ENCODE results near the gene RELT. TPM values are rescaled to one million over a fixed set of nuclear protein-coding genes. Genes with fewer than 3 reads are reported as not detected.

The RELT gene
- total and polyA plus RNA-seq, 9 donors = 3.2 to 4.3 (median 3.7) TPM

DNA sequence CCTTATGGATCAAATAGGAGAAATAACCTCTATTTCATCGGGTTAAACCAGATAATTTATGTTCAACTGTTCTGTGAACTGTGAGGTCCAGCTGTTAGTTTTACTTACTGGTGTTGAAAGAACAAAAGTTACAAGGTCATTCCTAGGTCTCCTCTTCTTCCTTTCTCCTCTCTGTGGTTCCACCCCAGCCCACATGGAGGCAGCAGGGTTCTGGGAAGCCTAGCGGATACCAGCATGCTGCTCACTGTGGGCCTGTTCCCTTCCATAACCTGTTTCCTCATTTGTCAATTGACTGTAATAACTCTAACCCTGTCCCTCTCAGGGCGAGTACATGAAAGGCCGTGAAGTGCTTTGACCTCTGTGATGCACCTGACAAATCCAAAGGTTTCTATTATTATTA is 27.8 kb downstream of the RELT start:
- no peak overlapping the region for H3K27ac ChIP-seq (ENCODE audit: low read length)

DNA sequence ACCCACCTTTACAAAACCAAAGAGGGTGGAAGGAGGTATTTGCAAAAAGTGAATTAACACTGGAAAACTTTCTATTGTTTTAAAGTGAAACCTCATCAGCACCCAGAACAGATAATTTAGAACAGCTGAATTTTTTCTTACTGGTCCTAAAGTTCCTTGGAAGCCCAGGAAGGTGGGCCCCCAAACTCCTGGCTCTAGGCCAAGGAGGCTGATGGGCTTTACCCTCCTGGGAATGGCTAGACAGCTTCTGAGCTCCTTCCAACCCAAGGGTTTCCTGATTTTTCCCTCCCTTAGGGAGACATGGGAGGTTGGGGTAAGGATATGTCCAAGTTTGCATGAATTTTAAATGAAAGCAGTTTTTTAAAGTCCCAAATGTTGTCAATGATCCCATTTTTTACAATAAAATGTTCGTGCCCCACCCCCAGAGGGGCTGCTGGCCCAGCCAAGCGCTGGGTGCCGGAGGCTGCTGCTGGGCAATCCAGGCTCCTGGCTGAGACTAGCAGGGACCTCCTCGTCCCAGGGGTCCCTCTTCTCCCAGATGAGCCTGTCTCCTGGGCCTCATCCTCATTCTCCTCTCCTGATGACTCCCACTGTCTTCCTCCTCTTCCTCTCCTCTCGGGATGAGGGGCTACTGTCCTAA is 28.4 kb downstream of the RELT start:
- Histone ChIP-seq H3K4me3 (ENCODE audit: low read length) (no peak overlapping the region), H3K36me3 (ENCODE audit: control insufficient read depth, insufficient read depth, low read length) (peaks cover 36% of the 10 kb centered on the region), H3K27me3 (ENCODE audit: control insufficient read depth, insufficient read depth, low read length) (no peaks in the 10 kb centered on the region), H3K27ac (ENCODE audit: low read length) (no peak overlapping the region), H3K9me3 (replicated peaks; ENCODE audit: control insufficient read depth, low read depth, low read length) (no peaks in the 10 kb centered on the region), H3K4me1 (ENCODE audit: control insufficient read depth, insufficient read depth, low read length) (peaks cover 9% of the 10 kb centered on the region)
- peak; percentile 27 for DNase-seq
- 59% methylated on average over 5 of the region's 5 CpGs for WGBS (ENCODE audit: insufficient coverage)

More for the DNA sequence above, 27.8 kb downstream of the RELT start:
- peak; percentile 73 for DNase-seq
- H3K4me3 ChIP-seq (ENCODE audit: low read length) = no peak overlapping the region
- WGBS (ENCODE audit: insufficient coverage) = 80% methylated on average over 1 of the region's 4 CpGs
- H3K36me3 ChIP-seq (ENCODE audit: control insufficient read depth, insufficient read depth, low read length) = peaks cover 30% of the 10 kb centered on the region
- H3K27me3 ChIP-seq (ENCODE audit: control insufficient read depth, insufficient read depth, low read length) = no peaks in the 10 kb centered on the region
- H3K4me1 ChIP-seq (ENCODE audit: control insufficient read depth, insufficient read depth, low read length) = peaks cover 14% of the 10 kb centered on the region
- H3K9me3 ChIP-seq (replicated peaks; ENCODE audit: control insufficient read depth, low read depth, low read length) = no peaks in the 10 kb centered on the region

DNA sequence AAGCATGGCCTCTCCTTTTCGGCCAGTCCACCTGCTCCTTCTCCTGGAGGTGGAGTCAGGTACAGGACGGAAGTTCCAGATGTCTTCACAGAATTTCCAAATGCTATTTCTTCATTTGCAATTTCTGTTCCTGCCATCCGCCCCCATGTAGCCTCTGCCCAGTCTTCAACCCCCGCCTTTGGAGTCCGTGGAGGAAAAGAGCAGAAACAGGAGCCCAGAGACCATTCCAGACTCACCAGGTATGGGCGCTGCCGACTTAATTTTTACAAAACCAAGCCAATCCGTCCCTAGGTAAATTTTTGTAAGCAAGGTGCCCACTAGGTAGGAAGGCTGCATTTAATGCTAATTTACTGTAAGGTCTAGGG is 28.9 kb downstream of the RELT start:
- 70% methylated on average over 5 of the region's 8 CpGs for WGBS (ENCODE audit: insufficient coverage)
- Histone ChIP-seq H3K27ac (ENCODE audit: low read length) (no peak overlapping the region), H3K4me1 (ENCODE audit: control insufficient read depth, insufficient read depth, low read length) (peaks cover 9% of the 10 kb centered on the region), H3K36me3 (ENCODE audit: control insufficient read depth, insufficient read depth, low read length) (peaks cover 37% of the 10 kb centered on the region), H3K9me3 (replicated peaks; ENCODE audit: control insufficient read depth, low read depth, low read length) (no peaks in the 10 kb centered on the region), H3K4me3 (ENCODE audit: low read length) (no peak overlapping the region), H3K27me3 (ENCODE audit: control insufficient read depth, insufficient read depth, low read length) (no peaks in the 10 kb centered on the region)
- no peak for DNase-seq

DNA sequence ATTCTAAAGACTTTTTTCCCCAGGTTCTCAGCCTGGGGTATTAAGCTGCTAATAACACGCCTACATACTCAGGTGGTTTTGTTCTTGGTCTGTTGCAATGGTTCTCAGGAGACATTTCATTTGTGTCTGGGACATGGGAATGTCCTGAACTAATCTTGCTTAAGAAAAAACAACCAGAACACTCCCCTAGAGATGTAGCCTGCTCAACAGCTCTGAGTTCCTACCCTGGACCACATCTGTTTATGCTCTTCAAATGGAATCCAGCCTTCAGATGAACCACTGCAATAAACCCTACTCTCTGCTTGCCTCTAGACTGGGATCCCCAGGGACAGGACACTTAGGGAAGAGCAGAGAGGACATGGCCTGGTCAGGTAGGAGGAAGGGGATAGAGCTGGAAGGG is 29.9 kb downstream of the RELT start:
- H3K4me1 ChIP-seq (ENCODE audit: control insufficient read depth, insufficient read depth, low read length) = peaks cover 9% of the 10 kb centered on the region
- WGBS (ENCODE audit: insufficient coverage) = no CpG with 5 or more reads among the region's 1 CpG
- no peak overlapping the region for H3K27ac ChIP-seq (ENCODE audit: low read length)
- no peak overlapping the region for H3K4me3 ChIP-seq (ENCODE audit: low read length)
- no peaks in the 10 kb centered on the region for H3K9me3 ChIP-seq (replicated peaks; ENCODE audit: control insufficient read depth, low read depth, low read length)
- H3K36me3 ChIP-seq (ENCODE audit: control insufficient read depth, insufficient read depth, low read length) = peaks cover 37% of the 10 kb centered on the region
- no peak for DNase-seq
- no peaks in the 10 kb centered on the region for H3K27me3 ChIP-seq (ENCODE audit: control insufficient read depth, insufficient read depth, low read length)

DNA sequence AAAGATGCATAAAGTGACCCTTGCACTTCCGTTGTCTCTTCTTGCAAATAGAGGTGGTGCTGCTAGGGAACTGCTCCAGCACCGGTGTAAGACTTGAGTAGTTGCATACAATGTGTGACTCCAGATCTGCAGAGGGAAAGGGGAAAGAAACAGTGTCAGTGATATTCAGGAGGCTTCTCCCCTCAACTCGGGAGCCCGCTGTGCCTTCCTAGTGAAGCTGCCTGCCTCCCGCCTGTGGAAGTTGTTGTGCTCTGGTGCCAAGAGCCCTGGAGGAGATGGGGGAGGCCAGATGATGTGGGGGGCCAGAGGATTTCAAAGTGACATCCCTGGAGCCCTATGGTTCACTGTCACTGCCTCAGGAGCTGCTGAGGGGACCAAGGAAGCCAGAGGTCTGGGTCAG is 30.4 kb downstream of the RELT start:
- peaks cover 42% of the 10 kb centered on the region for H3K36me3 ChIP-seq (ENCODE audit: control insufficient read depth, insufficient read depth, low read length)
- WGBS (ENCODE audit: insufficient coverage) = 67% methylated on average over 1 of the region's 5 CpGs

DNA sequence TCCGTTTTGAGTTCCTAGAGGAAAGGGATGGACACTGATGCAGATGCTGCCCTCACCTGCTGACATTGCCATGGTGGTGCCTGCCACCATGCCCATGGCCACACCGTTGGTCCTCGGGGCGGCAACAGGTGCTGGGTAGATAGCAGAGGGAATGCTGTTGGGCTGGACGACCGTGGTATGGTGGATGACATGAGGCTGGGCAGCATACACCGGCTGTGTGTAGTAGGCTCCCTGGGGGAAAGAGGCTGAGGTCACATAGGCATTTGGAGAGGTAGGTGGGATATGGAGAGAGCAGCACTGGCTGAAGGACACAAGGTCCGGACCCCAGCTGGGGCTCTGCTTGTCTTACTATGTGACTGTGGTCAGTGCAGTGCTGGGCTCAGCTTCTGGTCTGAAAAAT is 33.2 kb downstream of the RELT start:
- 92% methylated on average over 7 of the region's 8 CpGs for WGBS (ENCODE audit: insufficient coverage)
- no peak for DNase-seq

More for the DNA sequence above, 30.4 kb downstream of the RELT start:
- H3K4me3 ChIP-seq (ENCODE audit: low read length) = no peak overlapping the region
- peaks cover 9% of the 10 kb centered on the region for H3K4me1 ChIP-seq (ENCODE audit: control insufficient read depth, insufficient read depth, low read length)
- H3K9me3 ChIP-seq (replicated peaks; ENCODE audit: control insufficient read depth, low read depth, low read length) = no peaks in the 10 kb centered on the region
- H3K27ac ChIP-seq (ENCODE audit: low read length) = no peak overlapping the region
- H3K27me3 ChIP-seq (ENCODE audit: control insufficient read depth, insufficient read depth, low read length) = no peaks in the 10 kb centered on the region
- DNase-seq = no peak

DNA sequence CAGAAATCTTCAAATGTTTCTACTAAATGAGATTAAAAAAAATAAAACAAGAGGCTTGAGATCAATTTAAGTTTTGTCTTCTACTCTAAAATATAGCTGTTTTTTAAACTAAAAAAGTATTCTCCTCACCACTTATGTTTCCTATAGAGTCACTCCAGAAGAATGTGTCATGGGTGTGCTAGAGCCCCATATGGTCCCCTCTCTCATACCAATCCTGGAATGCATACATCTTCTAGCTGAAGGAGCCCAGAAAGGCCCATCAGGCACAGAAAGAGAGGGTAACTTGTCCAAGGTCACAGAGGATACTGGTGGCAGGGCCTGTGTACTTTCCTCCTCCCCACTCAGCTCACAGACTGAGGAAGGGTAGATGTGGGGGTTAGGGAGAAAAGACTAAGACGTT is 34.4 kb downstream of the RELT start:
- H3K27me3 ChIP-seq (ENCODE audit: control insufficient read depth, insufficient read depth, low read length) = no peaks in the 10 kb centered on the region
- H3K4me1 ChIP-seq (ENCODE audit: control insufficient read depth, insufficient read depth, low read length) = peaks cover 3% of the 10 kb centered on the region
- no peaks in the 10 kb centered on the region for H3K9me3 ChIP-seq (replicated peaks; ENCODE audit: control insufficient read depth, low read depth, low read length)
- peaks cover 31% of the 10 kb centered on the region for H3K36me3 ChIP-seq (ENCODE audit: control insufficient read depth, insufficient read depth, low read length)
- DNase-seq = no peak
- WGBS (ENCODE audit: insufficient coverage) = no CpG with 5 or more reads among the region's 1 CpG
- H3K27ac ChIP-seq (ENCODE audit: low read length) = no peak overlapping the region
- no peak overlapping the region for H3K4me3 ChIP-seq (ENCODE audit: low read length)

More for the DNA sequence above, 33.2 kb downstream of the RELT start:
- H3K4me3 ChIP-seq (ENCODE audit: low read length) = no peak overlapping the region
- H3K36me3 ChIP-seq (ENCODE audit: control insufficient read depth, insufficient read depth, low read length) = peaks cover 38% of the 10 kb centered on the region
- H3K27ac ChIP-seq (ENCODE audit: low read length) = no peak overlapping the region
- H3K9me3 ChIP-seq (replicated peaks; ENCODE audit: control insufficient read depth, low read depth, low read length) = no peaks in the 10 kb centered on the region
- H3K27me3 ChIP-seq (ENCODE audit: control insufficient read depth, insufficient read depth, low read length) = no peaks in the 10 kb centered on the region
- peaks cover 9% of the 10 kb centered on the region for H3K4me1 ChIP-seq (ENCODE audit: control insufficient read depth, insufficient read depth, low read length)

DNA sequence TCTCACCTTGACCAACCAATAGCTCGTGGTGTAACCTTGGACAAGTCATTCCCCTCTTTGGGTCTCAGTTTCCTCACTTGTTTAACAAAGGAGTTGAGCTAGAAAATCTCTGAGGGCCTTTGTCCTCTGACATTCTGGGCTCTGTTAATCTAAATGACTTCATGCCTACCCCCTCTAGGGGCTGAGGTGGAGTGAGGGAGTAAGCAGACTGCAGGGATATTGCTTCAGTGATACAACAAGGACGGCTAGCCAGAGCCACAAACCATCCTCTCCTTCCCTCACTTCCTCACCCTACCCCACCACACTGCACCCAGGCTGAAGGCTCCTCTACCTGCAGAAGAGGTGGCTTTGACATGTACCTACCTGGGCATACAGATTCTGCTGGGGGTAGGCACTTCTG is 34.8 kb downstream of the RELT start:
- no peaks in the 10 kb centered on the region for H3K27me3 ChIP-seq (ENCODE audit: control insufficient read depth, insufficient read depth, low read length)
- DNase-seq = no peak
- H3K27ac ChIP-seq (ENCODE audit: low read length) = no peak overlapping the region
- H3K9me3 ChIP-seq (replicated peaks; ENCODE audit: control insufficient read depth, low read depth, low read length) = no peaks in the 10 kb centered on the region
- no CpG with 5 or more reads among the region's 2 CpGs for WGBS (ENCODE audit: insufficient coverage)
- peaks cover 3% of the 10 kb centered on the region for H3K4me1 ChIP-seq (ENCODE audit: control insufficient read depth, insufficient read depth, low read length)
- H3K4me3 ChIP-seq (ENCODE audit: low read length) = no peak overlapping the region
- peaks cover 29% of the 10 kb centered on the region for H3K36me3 ChIP-seq (ENCODE audit: control insufficient read depth, insufficient read depth, low read length)

DNA sequence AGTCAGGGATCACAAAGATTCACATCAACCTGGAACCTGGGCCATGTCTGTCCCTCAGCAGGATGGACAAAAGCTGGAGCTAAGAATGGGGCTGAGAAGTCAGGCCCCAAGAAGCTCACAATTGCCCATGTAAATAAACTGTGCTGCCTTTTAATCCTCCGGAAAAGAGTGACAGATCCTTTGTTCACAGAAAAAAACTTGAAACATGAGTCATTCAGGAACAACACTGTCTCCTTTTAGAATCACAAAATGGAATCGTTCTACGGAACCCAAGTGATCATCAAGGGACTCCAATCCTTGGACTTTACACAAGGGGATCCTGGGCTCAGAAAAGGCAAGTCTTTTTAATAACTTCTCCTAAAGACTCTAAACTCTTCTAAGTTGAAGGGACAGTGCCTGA is 36.1 kb downstream of the RELT start:
- H3K27ac ChIP-seq (ENCODE audit: low read length) = no peak overlapping the region
- 80% methylated on average over 3 of the region's 3 CpGs for WGBS (ENCODE audit: insufficient coverage)

DNA sequence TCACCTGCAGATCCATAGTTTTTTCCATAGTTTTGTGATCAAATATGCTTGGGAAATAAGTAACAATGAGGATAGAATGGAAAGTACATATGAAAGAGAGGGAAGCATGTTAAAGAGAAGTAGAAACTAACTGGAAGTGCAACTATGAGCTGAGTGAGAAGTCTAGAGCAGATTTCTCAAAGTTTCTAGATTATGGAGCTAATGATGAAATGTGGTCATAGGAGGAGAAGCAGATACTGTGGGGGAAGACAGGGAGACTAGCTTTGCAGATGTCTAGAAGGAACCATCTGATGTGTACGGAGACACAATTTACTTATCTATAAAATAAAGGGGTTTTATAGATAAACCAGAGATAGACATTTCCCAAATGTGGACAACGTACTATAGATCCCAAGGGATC is 37.1 kb downstream of the RELT start:
- no peak overlapping the region for H3K27ac ChIP-seq (ENCODE audit: low read length)
- H3K36me3 ChIP-seq (ENCODE audit: control insufficient read depth, insufficient read depth, low read length) = peaks cover 18% of the 10 kb centered on the region
- H3K4me3 ChIP-seq (ENCODE audit: low read length) = no peak overlapping the region
- no peak for DNase-seq
- H3K9me3 ChIP-seq (replicated peaks; ENCODE audit: control insufficient read depth, low read depth, low read length) = no peaks in the 10 kb centered on the region
- no peaks in the 10 kb centered on the region for H3K27me3 ChIP-seq (ENCODE audit: control insufficient read depth, insufficient read depth, low read length)
- WGBS (ENCODE audit: insufficient coverage) = no CpG with 5 or more reads among the region's 2 CpGs
- H3K4me1 ChIP-seq (ENCODE audit: control insufficient read depth, insufficient read depth, low read length) = no peaks in the 10 kb centered on the region

More for the DNA sequence above, 36.1 kb downstream of the RELT start:
- H3K27me3 ChIP-seq (ENCODE audit: control insufficient read depth, insufficient read depth, low read length) = no peaks in the 10 kb centered on the region
- no peak for DNase-seq
- no peaks in the 10 kb centered on the region for H3K9me3 ChIP-seq (replicated peaks; ENCODE audit: control insufficient read depth, low read depth, low read length)
- H3K4me1 ChIP-seq (ENCODE audit: control insufficient read depth, insufficient read depth, low read length) = no peaks in the 10 kb centered on the region
- peaks cover 23% of the 10 kb centered on the region for H3K36me3 ChIP-seq (ENCODE audit: control insufficient read depth, insufficient read depth, low read length)
- H3K4me3 ChIP-seq (ENCODE audit: low read length) = no peak overlapping the region
